ENCODE results near the gene MAP3K9.
"Not testable (repeated sequence)": the region's sequence is repeated elsewhere in the genome, so short reads cannot be mapped to it uniquely, and the experiment has no call there.

The MAP3K9 gene

GRCh38 chr14:70809225-70810219 lies at the start of gene MAP3K9:
TSS of gene MAP3K9 (minus strand) at chr14:70809513. CDS start at chr14:70809171, 342 bp downstream.
- peak; percentile 93 to 95 for DNase-seq

- no peak for DNase-seq
Measured at GRCh38 chr14:70858641-70859040, 49.3 kb upstream of the MAP3K9 start.

- DNase-seq: no peak
Measured at GRCh38 chr14:70857496-70857890, 48.2 kb upstream of the MAP3K9 start.

- peak in 1 of 2 experiments; percentile 22 for DNase-seq
Measured at GRCh38 chr14:70856851-70857495, 47.7 kb upstream of the MAP3K9 start.

- DNase-seq: no peak
Measured at GRCh38 chr14:70855486-70855885, 46.2 kb upstream of the MAP3K9 start.

- not testable (repeated sequence) for DNase-seq
Measured at GRCh38 chr14:70853658-70854057, 44.3 kb upstream of the MAP3K9 start.

- no peak for DNase-seq
Measured at GRCh38 chr14:70847406-70848090, 38.2 kb upstream of the MAP3K9 start.

- no peak for DNase-seq
Measured at GRCh38 chr14:70845601-70846000, 36.3 kb upstream of the MAP3K9 start.

GRCh38 chr14:70842851-70843462 lies 33.6 kb upstream of the MAP3K9 start:
- no peak for DNase-seq

- no peak for DNase-seq
Measured at GRCh38 chr14:70838076-70838475, 28.8 kb upstream of the MAP3K9 start.

GRCh38 chr14:70836946-70837345 lies 27.6 kb upstream of the MAP3K9 start:
- DNase-seq: no peak

- DNase-seq: no peak
Measured at GRCh38 chr14:70833884-70834283, 24.6 kb upstream of the MAP3K9 start.

GRCh38 chr14:70832561-70833305 lies 23.4 kb upstream of the MAP3K9 start:
- no peak for DNase-seq

- DNase-seq: no peak
Measured at GRCh38 chr14:70830998-70831781, 21.9 kb upstream of the MAP3K9 start.

GRCh38 chr14:70828188-70828587 lies 18.9 kb upstream of the MAP3K9 start:
- no peak for DNase-seq

GRCh38 chr14:70827752-70828151 lies 18.4 kb upstream of the MAP3K9 start:
- DNase-seq: no peak

- DNase-seq: no peak
Measured at GRCh38 chr14:70827347-70827746, 18.0 kb upstream of the MAP3K9 start.

GRCh38 chr14:70823281-70823680 lies 14.0 kb upstream of the MAP3K9 start:
- DNase-seq: no peak

- DNase-seq: peak in 1 of 2 experiments; percentile 29
Measured at GRCh38 chr14:70822530-70823185, 13.3 kb upstream of the MAP3K9 start.

Measured in activated CD4-positive, alpha-beta T cell treated with anti-CD3 and anti-CD28 coated beads, Interleukin-2, amount 50 U/mL, for 48 hours (primary cell).